PFSK-1 (cell line): Measurements from ENCODE around the gene ZFYVE9.

Experiments
- FOXP2 ChIP-seq: optimal IDR thresholded peaks from 2 replicates; pipeline ENCODE3; 2011; ENCODE audit warnings: borderline replicate concordance, control low read depth, inconsistent platforms; ENCODE audit not compliant: insufficient read depth; ENCODE audit errors: extremely low read length, extremely low read depth
- POLR2AphosphoS5 ChIP-seq: IDR thresholded peaks from 2 replicates; pipeline ENCODE4 v1.6.1; 2012; ENCODE audit warnings: low read depth, mild to moderate bottlenecking, control low read depth, low read length, moderate library complexity
- SIN3A ChIP-seq: IDR thresholded peaks from 2 replicates; pipeline ENCODE4 v1.6.1; 2012; ENCODE audit warnings: mild to moderate bottlenecking, low read length, moderate library complexity, borderline replicate concordance; ENCODE audit not compliant: insufficient read depth
- TAF1 ChIP-seq: IDR thresholded peaks from 2 replicates; pipeline ENCODE4 v1.6.1; 2012; ENCODE audit warnings: low read length, control low read depth, borderline replicate concordance; ENCODE audit not compliant: insufficient read depth
- TF ChIP-seq, protein P1 (sequence below), 2 experiments: IDR thresholded peaks; 2 replicates each; pipeline versions ENCODE4 v1.6.1 to v1.8.0; 2011 to 2012; ENCODE audit warnings: low read depth in 2 of 2, low read length in 2 of 2, control low read depth in 1 of 2, inconsistent platforms in 1 of 2, mild to moderate bottlenecking in 1 of 2, moderate library complexity in 1 of 2; ENCODE audit not compliant: insufficient read depth in 1 of 2

Gene ZFYVE9

GRCh38 chr1:52216907-52217458 lies 75.1 kb downstream of the ZFYVE9 start:
- no peak for TF ChIP-seq FOXP2
- TF ChIP-seq TAF1: no peak
- no peak for TF ChIP-seq SIN3A
- no peak for TF ChIP-seq POLR2AphosphoS5
- TF ChIP-seq, protein P1, sequence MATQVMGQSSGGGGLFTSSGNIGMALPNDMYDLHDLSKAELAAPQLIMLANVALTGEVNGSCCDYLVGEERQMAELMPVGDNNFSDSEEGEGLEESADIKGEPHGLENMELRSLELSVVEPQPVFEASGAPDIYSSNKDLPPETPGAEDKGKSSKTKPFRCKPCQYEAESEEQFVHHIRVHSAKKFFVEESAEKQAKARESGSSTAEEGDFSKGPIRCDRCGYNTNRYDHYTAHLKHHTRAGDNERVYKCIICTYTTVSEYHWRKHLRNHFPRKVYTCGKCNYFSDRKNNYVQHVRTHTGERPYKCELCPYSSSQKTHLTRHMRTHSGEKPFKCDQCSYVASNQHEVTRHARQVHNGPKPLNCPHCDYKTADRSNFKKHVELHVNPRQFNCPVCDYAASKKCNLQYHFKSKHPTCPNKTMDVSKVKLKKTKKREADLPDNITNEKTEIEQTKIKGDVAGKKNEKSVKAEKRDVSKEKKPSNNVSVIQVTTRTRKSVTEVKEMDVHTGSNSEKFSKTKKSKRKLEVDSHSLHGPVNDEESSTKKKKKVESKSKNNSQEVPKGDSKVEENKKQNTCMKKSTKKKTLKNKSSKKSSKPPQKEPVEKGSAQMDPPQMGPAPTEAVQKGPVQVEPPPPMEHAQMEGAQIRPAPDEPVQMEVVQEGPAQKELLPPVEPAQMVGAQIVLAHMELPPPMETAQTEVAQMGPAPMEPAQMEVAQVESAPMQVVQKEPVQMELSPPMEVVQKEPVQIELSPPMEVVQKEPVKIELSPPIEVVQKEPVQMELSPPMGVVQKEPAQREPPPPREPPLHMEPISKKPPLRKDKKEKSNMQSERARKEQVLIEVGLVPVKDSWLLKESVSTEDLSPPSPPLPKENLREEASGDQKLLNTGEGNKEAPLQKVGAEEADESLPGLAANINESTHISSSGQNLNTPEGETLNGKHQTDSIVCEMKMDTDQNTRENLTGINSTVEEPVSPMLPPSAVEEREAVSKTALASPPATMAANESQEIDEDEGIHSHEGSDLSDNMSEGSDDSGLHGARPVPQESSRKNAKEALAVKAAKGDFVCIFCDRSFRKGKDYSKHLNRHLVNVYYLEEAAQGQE (IDR thresholded peaks at IDR 0.05; ENCODE audit: insufficient read depth in 1 of 2, low read depth in 2 of 2, low read length in 2 of 2): no peak

DNA sequence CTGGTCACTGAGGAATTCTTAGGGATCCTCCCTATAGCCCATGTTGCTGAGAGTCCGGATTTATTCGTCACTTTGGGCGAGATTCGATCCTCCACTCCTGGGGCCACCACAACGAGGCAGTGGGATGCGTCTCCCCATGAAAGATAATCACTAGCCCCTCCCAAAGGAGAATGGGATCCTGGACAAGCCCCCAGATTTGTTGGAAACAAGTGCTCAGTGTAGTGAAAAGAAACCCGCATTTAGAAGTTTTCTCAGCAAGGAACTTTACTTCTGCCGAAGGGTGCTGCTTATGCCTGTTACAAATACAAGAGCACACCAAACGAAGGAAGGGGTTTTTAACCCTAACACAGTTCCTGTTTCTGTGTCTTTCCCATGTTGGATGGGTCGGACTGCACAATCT lies 83.3 kb downstream of the ZFYVE9 start:
- TF ChIP-seq FOXP2 (no peak), SIN3A (no peak), POLR2AphosphoS5 (no peak)
- TF ChIP-seq, protein P1 (IDR thresholded peaks at IDR 0.05; ENCODE audit: insufficient read depth in 1 of 2, low read depth in 2 of 2, low read length in 2 of 2): no peak

DNA sequence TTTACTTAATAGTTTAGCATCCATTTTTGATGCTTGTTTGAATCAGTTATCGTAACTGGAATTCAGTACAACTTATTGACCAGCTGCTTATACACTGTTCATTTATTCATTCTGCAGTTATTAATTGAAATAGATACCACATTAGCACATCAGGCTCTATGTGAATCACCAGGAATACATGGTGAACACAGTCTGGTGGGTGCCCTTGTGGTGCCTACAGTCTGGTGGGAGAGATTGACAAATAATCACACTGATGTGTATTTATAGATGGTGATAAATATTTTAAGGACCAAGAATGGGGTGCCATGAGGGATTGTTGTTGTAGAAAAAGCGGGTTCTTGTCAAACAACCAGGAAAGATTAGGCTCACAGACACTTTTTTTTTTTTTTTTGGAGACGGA lies 87.6 kb downstream of the ZFYVE9 start:
- TF ChIP-seq POLR2AphosphoS5 (no peak), FOXP2 (no peak), SIN3A (no peak), TAF1 (no peak)
- TF ChIP-seq, protein P1 (IDR thresholded peaks at IDR 0.05; ENCODE audit: insufficient read depth in 1 of 2, low read depth in 2 of 2, low read length in 2 of 2): no peak

- TF ChIP-seq FOXP2: no peak
- no peak for TF ChIP-seq POLR2AphosphoS5
- no peak for TF ChIP-seq TAF1
- TF ChIP-seq SIN3A: no peak
- TF ChIP-seq, protein P1 (IDR thresholded peaks at IDR 0.05; ENCODE audit: insufficient read depth in 1 of 2, low read depth in 2 of 2, low read length in 2 of 2): no peak
These were observed 91.6 kb downstream of the ZFYVE9 start for GRCh38 chr1:52233463-52233862.

- no peak for TF ChIP-seq POLR2AphosphoS5
- TF ChIP-seq SIN3A: no peak
- TF ChIP-seq FOXP2: no peak
- TF ChIP-seq, protein P1 (IDR thresholded peaks at IDR 0.05; ENCODE audit: insufficient read depth in 1 of 2, low read depth in 2 of 2, low read length in 2 of 2): no peak
- TF ChIP-seq TAF1: no peak
These were observed 92.1 kb downstream of the ZFYVE9 start for GRCh38 chr1:52234014-52234413.
